ENCODE results near the gene NBAS. TPM values are rescaled to one million over a fixed set of nuclear protein-coding genes. Genes with fewer than 3 reads are reported as not detected.

NBAS gene
- total and polyA plus RNA-seq, 10 of the 15 experiments (the other 5 are each of a cell fraction or from before 2014, with no cell fraction given), result 4.3 to 32.7 (median 20.8) TPM

GRCh38 chr2:15134957-15135356 is 426.2 kb downstream of the NBAS start:
- FAIRE-seq, result no peak
- Histone ChIP-seq H3K4me3 (no peak overlapping the region), H4K20me1 (ENCODE audit: control insufficient read depth, insufficient read depth) (no peaks in the 10 kb centered on the region), H3K9me3 (replicated peaks; ENCODE audit: control insufficient read depth, insufficient read depth, low read length) (no peaks in the 10 kb centered on the region), H3K27ac (ENCODE audit: control insufficient read depth, insufficient read depth) (no peak overlapping the region), H3K36me3 (ENCODE audit: control insufficient read depth in 2 of 2, insufficient read depth in 2 of 2, low read length in 1 of 2) (no peaks in the 10 kb centered on the region), H2AFZ (ENCODE audit: control insufficient read depth, low read depth, low read length) (no peak overlapping the region), H3K4me2 (ENCODE audit: control insufficient read depth, insufficient read depth) (no peak overlapping the region), H3K9ac (ENCODE audit: control insufficient read depth, insufficient read depth, low read length) (no peak overlapping the region), H3K27me3 (replicated peaks in 1 of 2; ENCODE audit: control insufficient read depth in 2 of 2, insufficient read depth in 2 of 2, low read length in 1 of 2) (no peaks in the 10 kb centered on the region), H3K79me2 (ENCODE audit: control insufficient read depth, insufficient read depth, low read length) (no peaks in the 10 kb centered on the region), H3K4me1 (ENCODE audit: control insufficient read depth, insufficient read depth, low read length) (no peaks in the 10 kb centered on the region)
- BruUV-seq (replicated peaks), result no TSS peak
- ChIA-PET POLR2A (no interaction called here), SMC1A (ENCODE audit: uncharacterized antibody, unreplicated experiment) (no interaction called here), RAD21 (ENCODE audit: unreplicated experiment) (no interaction called here), CTCF (no interaction called here)
- TF ChIP-seq ZNF24 (IDR thresholded peaks at IDR 0.05), result no peak
- no peak for TF ChIP-seq BCL11A (IDR thresholded peaks at IDR 0.05; ENCODE audit: low read depth, low read length)
- TF ChIP-seq IRF4 (IDR thresholded peaks at IDR 0.05; ENCODE audit: low read depth, low read length), result no peak
- TF ChIP-seq REST (IDR thresholded peaks at IDR 0.05; ENCODE audit: low read depth, low read length), result no peak
- in situ Hi-C loops (cut with MboI), result no loop called here
- 59% methylated on average over 3 of the region's 3 CpGs for WGBS (ENCODE audit: insufficient coverage, insufficient replicate concordance, low lambda C conversion rate, missing lambda C conversion rate)
- intact Hi-C loops (cut with micrococcal nuclease; ENCODE audit: unreplicated experiment), result no loop called here
- DNase-seq (ENCODE audit: low read depth, low spot score), result no peak
- ATAC-seq, result no peak

GRCh38 chr2:15133461-15133860 is 427.7 kb downstream of the NBAS start:
- ChIA-PET POLR2A (no interaction called here), SMC1A (ENCODE audit: uncharacterized antibody, unreplicated experiment) (interaction anchor here (0.6 kb wide), 1 partner anchor 443 kb away, joined by 3 read pairs; no protein-coding TSS in a partner anchor), CTCF (no interaction called here), RAD21 (ENCODE audit: unreplicated experiment) (no interaction called here)
- no TSS peak for BruUV-seq (replicated peaks)
- Histone ChIP-seq H2AFZ (ENCODE audit: control insufficient read depth, low read depth, low read length) (no peak overlapping the region), H3K27ac (ENCODE audit: control insufficient read depth, insufficient read depth) (no peak overlapping the region), H3K9me3 (replicated peaks; ENCODE audit: control insufficient read depth, insufficient read depth, low read length) (no peaks in the 10 kb centered on the region), H4K20me1 (ENCODE audit: control insufficient read depth, insufficient read depth) (no peaks in the 10 kb centered on the region), H3K36me3 (ENCODE audit: control insufficient read depth in 2 of 2, insufficient read depth in 2 of 2, low read length in 1 of 2) (no peaks in the 10 kb centered on the region), H3K79me2 (ENCODE audit: control insufficient read depth, insufficient read depth, low read length) (no peaks in the 10 kb centered on the region), H3K27me3 (replicated peaks in 1 of 2; ENCODE audit: control insufficient read depth in 2 of 2, insufficient read depth in 2 of 2, low read length in 1 of 2) (no peaks in the 10 kb centered on the region), H3K4me2 (ENCODE audit: control insufficient read depth, insufficient read depth) (no peak overlapping the region), H3K9ac (ENCODE audit: control insufficient read depth, insufficient read depth, low read length) (no peak overlapping the region), H3K4me1 (ENCODE audit: control insufficient read depth, insufficient read depth, low read length) (no peaks in the 10 kb centered on the region), H3K4me3 (no peak overlapping the region)
- FAIRE-seq, result no peak
- intact Hi-C loops (cut with micrococcal nuclease; ENCODE audit: unreplicated experiment), result no loop called here
- in situ Hi-C loops (cut with MboI), result no loop called here
- DNase-seq (ENCODE audit: low read depth, low spot score), result no peak
- no peak for ATAC-seq
- TF ChIP-seq CBFB (IDR thresholded peaks at IDR 0.05; ENCODE audit: low read depth), result no peak
- TF ChIP-seq SRF (IDR thresholded peaks at IDR 0.05; ENCODE audit: low read depth in 2 of 2, low read length in 2 of 2), result no peak
- TF ChIP-seq SIN3A (IDR thresholded peaks at IDR 0.05; ENCODE audit: low read depth, low read length), result no peak
- no peak for TF ChIP-seq BCL3 (IDR thresholded peaks at IDR 0.05; ENCODE audit: borderline replicate concordance, insufficient read depth, low read depth, low read length, poor library complexity, severe bottlenecking)
- no peak for TF ChIP-seq SMARCA5 (IDR thresholded peaks at IDR 0.05)
- no peak for TF ChIP-seq YBX1 (IDR thresholded peaks at IDR 0.05)
- no peak for TF ChIP-seq SUPT20H (IDR thresholded peaks at IDR 0.05; ENCODE audit: borderline replicate concordance, control insufficient read depth, low read depth, low read length)
- no peak for TF ChIP-seq MEF2B (IDR thresholded peaks at IDR 0.05; ENCODE audit: partially characterized antibody, poor library complexity, severe bottlenecking)
- TF ChIP-seq TARDBP (IDR thresholded peaks at IDR 0.05; ENCODE audit: borderline replicate concordance), result no peak
- TF ChIP-seq RELA (IDR thresholded peaks at IDR 0.05; ENCODE audit: borderline replicate concordance, partially characterized antibody), result no peak
- no peak for TF ChIP-seq KDM1A (IDR thresholded peaks at IDR 0.05; ENCODE audit: borderline replicate concordance)

All from GM12878 (cell line).